ENCODE results near the gene TSPAN16. TPM values are rescaled to one million over a fixed set of nuclear protein-coding genes. Genes with fewer than 3 reads are reported as not detected.

Gene TSPAN16
- total RNA-seq, 3 donors from 2014 or later = not detected

- no peaks in the 10 kb centered on the region for H3K9me3 ChIP-seq
- no peak for DNase-seq (ENCODE audit: low spot score in 2 of 2)
- intact Hi-C loops (cut with DNase I; ENCODE audit: low total_unique reads) = loop anchor here (1.0 kb wide), 1 partner anchor 12 kb away; no protein-coding TSS in a partner anchor
- no peak overlapping the region for H3K4me3 ChIP-seq
- TF ChIP-seq POLR2AphosphoS5 (IDR thresholded peaks at IDR 0.05) (no peak), POLR2A (IDR thresholded peaks at IDR 0.05) (no peak)
- TF ChIP-seq, protein P1, sequence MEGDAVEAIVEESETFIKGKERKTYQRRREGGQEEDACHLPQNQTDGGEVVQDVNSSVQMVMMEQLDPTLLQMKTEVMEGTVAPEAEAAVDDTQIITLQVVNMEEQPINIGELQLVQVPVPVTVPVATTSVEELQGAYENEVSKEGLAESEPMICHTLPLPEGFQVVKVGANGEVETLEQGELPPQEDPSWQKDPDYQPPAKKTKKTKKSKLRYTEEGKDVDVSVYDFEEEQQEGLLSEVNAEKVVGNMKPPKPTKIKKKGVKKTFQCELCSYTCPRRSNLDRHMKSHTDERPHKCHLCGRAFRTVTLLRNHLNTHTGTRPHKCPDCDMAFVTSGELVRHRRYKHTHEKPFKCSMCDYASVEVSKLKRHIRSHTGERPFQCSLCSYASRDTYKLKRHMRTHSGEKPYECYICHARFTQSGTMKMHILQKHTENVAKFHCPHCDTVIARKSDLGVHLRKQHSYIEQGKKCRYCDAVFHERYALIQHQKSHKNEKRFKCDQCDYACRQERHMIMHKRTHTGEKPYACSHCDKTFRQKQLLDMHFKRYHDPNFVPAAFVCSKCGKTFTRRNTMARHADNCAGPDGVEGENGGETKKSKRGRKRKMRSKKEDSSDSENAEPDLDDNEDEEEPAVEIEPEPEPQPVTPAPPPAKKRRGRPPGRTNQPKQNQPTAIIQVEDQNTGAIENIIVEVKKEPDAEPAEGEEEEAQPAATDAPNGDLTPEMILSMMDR (IDR thresholded peaks at IDR 0.05) = no peak
- H3K27me3 ChIP-seq = no peaks in the 10 kb centered on the region
- no peak overlapping the region for H3K27ac ChIP-seq
- no peaks in the 10 kb centered on the region for H3K36me3 ChIP-seq
- H3K4me1 ChIP-seq = no peaks in the 10 kb centered on the region
Observed at GRCh38 chr19:11251217-11251616, 44.7 kb upstream of the TSPAN16 start.

DNA sequence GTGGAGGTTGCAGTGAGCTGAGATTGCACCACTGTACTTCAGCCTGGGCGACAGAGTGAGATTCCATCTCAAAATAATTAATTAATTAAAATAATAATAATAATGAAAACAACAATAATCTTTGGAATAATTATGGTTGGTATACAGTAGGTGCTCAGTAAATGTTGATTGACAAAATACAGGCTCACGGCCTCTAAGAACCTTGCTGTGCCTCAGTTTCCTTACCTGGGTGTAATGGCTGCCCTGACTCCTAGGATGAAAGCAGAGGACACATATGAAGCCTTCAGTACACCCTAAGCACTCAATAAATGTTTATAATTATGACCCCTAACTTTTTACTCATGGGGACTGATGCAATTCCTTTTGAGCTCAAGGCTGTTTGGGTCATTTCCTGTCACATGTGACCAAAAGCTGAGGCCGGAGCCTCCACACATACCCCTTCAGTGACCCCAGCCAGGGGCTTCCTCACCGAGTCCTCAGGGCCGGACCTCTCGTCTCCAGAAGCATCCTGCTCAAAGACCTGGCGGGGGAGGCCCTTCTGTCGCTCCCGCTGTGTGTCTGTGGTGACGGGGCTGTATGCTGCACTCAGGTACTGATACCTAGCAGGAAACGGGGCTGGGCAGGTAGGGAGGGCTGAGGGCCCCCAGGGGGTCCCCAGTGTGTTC is 44.2 kb upstream of the TSPAN16 start:
- Histone ChIP-seq H3K9me3 (no peaks in the 10 kb centered on the region), H3K4me1 (no peaks in the 10 kb centered on the region), H3K4me3 (no peak overlapping the region), H3K27me3 (no peaks in the 10 kb centered on the region), H3K27ac (no peak overlapping the region), H3K36me3 (no peaks in the 10 kb centered on the region)
- intact Hi-C loops (cut with DNase I; ENCODE audit: low total_unique reads) = loop anchor here (1.0 kb wide), 1 partner anchor 12 kb away; no protein-coding TSS in a partner anchor
- no peak for DNase-seq (ENCODE audit: low spot score in 2 of 2)
- TF ChIP-seq POLR2AphosphoS5 (IDR thresholded peaks at IDR 0.05) (no peak), POLR2A (IDR thresholded peaks at IDR 0.05) (no peak)
- TF ChIP-seq, protein P1 (IDR thresholded peaks at IDR 0.05) = no peak

- Histone ChIP-seq H3K4me3 (no peak overlapping the region), H3K27ac (peak overlapping the region; percentile 17 to 60), H3K4me1 (no peaks in the 10 kb centered on the region), H3K36me3 (no peaks in the 10 kb centered on the region), H3K9me3 (no peaks in the 10 kb centered on the region), H3K27me3 (no peaks in the 10 kb centered on the region)
- DNase-seq (ENCODE audit: low spot score in 2 of 2) = no peak
- TF ChIP-seq POLR2A (IDR thresholded peaks at IDR 0.05) (no peak), POLR2AphosphoS5 (IDR thresholded peaks at IDR 0.05) (no peak)
- intact Hi-C loops (cut with DNase I; ENCODE audit: low total_unique reads) = no loop called here
Observed at GRCh38 chr19:11252665-11253355, 43.1 kb upstream of the TSPAN16 start.

- intact Hi-C loops (cut with DNase I; ENCODE audit: low total_unique reads) = no loop called here
- no peaks in the 10 kb centered on the region for H3K27me3 ChIP-seq
- no peak overlapping the region for H3K27ac ChIP-seq
- H3K4me3 ChIP-seq = no peak overlapping the region
- no peak for DNase-seq (ENCODE audit: low spot score in 2 of 2)
- no peaks in the 10 kb centered on the region for H3K36me3 ChIP-seq
- TF ChIP-seq POLR2A (IDR thresholded peaks at IDR 0.05) (no peak), POLR2AphosphoS5 (IDR thresholded peaks at IDR 0.05) (no peak)
- TF ChIP-seq, protein P1 (IDR thresholded peaks at IDR 0.05) = no peak
- no peaks in the 10 kb centered on the region for H3K4me1 ChIP-seq
- H3K9me3 ChIP-seq = no peaks in the 10 kb centered on the region
Observed at GRCh38 chr19:11254666-11255065, 41.3 kb upstream of the TSPAN16 start.

DNA sequence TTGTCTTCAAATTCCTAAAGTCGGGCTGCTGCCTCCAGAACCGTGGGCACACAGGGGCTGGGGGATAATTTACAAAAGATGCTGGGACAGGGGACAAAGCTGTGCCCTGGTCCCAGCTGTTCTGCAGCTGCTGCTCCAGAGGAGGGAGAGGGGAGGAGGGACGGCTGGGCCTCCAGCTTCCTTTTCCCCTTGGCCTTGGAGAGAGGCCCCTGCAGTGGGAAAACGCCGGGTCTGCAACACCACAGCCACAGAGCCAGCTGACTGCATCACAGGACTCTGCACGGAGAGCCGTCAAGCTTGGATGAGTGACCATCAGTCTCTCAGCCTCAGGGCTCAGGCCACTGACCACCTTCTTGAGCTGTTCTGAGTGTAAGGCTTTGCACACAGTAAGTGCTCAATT is 39.8 kb upstream of the TSPAN16 start:
- no peaks in the 10 kb centered on the region for H3K36me3 ChIP-seq
- DNase-seq (ENCODE audit: low spot score in 2 of 2) = no peak
- no peak for TF ChIP-seq POLR2AphosphoS5 (IDR thresholded peaks at IDR 0.05)
- TF ChIP-seq, protein P1 (IDR thresholded peaks at IDR 0.05) = no peak
- no peak for TF ChIP-seq POLR2A (IDR thresholded peaks at IDR 0.05)
- no peaks in the 10 kb centered on the region for H3K4me1 ChIP-seq
- no peak overlapping the region for H3K4me3 ChIP-seq
- H3K27me3 ChIP-seq = no peaks in the 10 kb centered on the region
- peak overlapping the region in 1 of 2 donors; percentile 68 for H3K27ac ChIP-seq
- intact Hi-C loops (cut with DNase I; ENCODE audit: low total_unique reads) = no loop called here
- no peaks in the 10 kb centered on the region for H3K9me3 ChIP-seq

All from breast epithelium (tissue), 4 donors.